GM21619 (cell line): Measurements from ENCODE around the gene MR1.

ENCODE experiments used
- ATAC-seq: cut with Tn5 transposase; IDR thresholded peaks from one replicate; pipeline ENCODE4 v1.9.1; 2021; ENCODE audit not compliant: unreplicated experiment

The MR1 gene

DNA sequence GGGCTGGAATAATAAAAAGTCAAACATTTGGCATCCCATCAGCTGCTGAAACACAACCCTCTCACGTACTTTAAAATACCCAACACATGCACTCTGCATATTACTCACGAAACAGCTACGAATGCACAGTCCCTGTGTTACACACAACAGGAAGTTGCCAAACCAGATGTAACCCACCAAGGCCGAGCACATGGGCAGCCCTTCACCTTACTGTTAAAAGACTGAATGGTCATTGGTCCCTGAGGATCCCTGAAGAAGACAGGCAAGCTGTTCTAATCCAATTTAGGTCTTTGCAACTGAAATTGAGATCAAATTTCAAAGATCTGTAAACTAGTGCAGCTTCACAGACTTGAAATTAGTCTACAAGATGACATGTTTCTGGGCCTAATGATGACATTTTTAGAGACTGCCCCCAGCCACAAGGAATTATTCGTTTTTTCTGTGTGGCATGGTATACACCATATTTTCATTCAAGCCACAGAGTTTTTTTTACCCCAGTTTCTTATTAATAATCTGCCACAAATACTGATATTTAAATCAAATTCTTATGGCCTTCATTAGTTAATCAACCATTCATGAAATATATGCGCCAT is 29.1 kb downstream of the MR1 start:
- peak; percentile 69 for ATAC-seq

DNA sequence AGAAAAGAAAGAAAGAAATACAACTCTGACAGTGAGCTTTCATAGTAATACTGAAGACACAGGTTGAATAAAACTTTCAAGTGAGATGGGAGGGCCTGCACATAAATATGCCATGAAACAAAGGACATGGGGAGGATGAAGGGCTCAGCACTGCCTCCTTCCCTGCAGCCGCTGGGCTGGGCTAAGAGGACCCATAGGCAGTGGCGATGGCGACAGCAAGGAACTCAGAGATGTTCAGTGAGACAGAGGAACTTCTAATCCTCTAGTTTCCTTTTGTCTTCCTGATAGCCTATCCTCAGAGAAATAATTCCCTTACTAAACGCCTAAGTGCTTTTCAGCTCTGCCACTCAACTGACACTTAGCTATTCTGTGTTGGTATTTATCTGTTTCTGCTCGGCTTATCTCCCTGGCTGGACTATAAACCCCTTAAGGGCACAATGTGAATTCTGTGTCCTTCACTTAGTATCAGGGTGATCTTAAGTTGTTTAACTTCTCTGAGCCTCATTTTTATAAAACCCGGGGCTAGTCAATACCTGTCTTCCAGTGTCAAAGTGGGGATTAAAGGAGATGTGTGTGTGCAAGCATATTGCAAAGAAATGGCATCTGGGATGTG is 30.3 kb downstream of the MR1 start:
- no peak for ATAC-seq

DNA sequence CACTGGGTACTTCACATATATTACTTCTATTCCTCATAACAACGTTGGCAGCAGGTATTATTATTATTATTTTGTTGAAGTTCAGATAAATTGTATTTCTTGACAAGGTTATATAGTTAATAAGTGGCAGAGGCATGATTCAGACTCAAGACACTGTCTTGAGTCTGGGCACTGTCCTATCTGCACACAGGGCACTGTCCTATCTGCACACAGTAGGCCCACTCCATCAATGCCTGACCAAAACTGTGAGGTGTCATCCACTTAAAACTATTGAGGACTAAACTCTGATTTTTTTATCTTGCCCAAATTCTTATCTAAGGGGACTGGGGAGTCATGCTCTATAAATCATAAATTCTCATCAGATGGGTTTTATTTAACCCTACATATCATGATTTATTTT is 30.9 kb downstream of the MR1 start:
- ATAC-seq, result no peak

DNA sequence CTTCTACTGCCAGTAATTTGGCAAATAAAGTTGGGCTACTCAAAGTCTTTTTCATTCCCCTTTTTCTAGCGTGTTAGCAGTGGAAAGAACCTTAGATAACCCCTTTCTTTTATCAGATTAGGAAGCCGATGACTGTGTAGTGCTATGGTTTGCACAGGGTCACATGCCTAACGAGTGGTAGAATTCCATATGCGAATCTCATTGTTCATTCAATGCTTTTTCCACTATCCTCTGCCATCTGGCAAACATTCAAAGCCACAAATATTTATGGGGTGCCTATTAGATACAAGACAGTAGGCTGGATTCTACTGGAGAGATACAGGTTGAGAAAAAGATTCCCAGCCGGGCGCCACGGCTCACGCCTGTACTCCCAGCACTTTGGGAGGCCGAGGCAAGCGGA is 39.9 kb downstream of the MR1 start:
- no peak for ATAC-seq

DNA sequence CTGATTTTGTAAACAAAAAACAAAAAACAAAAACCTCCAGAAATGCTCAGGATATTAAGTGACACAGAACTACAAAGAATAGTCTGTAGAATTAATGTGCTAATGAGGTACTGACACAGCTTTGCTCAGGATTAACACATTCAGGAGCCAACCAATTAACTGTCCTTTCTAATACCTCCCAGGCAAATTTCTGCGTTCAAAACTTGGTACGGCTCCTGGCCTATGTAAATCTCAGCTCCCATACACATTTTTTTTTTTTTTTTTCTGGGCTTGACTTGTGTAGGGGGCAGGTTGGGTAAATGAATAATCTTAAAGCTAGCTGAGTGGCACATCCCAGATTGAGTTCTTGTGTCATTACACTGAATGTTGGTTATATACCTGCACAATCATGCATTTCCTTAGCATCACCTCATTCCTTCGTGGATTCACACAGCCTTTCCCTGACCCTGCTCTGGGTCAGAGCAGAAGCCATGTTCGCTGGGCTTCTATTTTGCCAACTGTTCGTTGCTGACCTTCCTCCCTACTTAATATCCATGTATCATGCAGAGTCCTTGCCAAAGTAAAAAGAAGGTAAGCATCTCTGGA is 42.1 kb downstream of the MR1 start:
- no peak for ATAC-seq

DNA sequence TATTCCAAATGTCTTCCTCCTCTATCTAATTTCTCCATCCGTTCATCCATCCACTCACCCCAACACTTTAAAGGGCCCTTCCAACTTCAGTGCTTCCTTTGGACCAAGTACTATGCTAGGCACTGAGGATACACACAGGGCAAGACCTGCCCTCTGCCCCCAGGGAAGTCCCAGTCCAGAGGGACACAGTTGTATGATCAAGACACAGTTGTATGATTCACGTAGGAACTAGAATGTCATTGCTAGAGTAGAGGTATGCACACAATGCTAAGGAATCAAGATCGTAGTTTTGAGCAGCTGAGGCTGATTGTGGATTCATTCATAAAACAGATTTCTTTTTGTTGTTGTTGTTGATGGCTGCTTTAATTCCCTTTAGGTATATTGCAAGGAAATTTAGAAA is 43.1 kb downstream of the MR1 start:
- no peak for ATAC-seq

DNA sequence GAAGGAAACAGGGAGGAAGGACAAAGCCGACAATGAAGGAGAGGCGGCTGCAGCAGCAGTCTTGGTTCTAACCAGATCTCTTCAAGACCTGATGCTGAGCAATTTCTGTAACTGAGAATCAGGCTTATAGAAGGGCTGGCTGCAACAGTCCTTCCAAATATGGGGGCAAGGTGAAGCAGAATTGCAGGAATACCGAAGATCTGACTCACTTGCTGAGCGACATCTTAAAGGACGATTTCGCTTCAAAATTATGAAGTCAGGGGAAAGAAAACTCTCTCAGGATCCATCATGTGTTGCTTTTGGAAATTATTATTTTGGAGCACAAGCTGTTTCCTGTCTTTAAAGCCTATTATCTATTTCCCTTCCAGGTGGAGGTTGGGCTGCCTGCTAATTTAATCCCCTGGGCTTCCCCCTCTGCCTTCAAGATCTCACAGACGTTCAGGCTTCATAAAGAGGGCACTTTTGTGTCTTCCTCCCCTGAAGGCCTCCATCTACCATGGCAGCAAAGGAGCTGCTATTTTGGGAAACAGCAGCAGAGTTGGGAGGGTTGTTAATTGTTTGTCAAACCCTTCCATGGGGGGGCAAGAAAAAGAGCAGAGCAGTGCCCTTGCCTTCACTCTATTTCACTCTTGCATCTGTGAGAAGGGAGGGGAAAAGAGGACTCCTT is 43.9 kb downstream of the MR1 start:
- ATAC-seq, result no peak

DNA sequence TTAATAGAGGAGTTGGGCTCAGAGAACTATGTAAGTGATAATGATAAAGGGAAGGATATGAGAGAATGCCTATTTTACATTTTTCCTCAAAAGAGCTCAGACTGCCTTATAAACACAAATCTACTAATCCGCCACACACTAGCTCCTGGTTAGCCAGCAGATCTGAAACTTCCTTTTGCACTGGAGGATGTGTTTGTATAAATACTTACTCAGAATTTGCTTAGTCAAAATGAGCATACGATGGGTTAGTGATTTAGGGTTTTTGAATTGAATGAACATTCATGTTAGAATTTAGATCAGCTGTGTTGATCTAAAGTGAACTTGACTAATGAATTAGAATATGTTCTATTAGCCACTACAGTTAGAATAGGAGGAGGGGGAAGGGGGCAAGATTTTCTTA is 45.6 kb downstream of the MR1 start:
- no peak for ATAC-seq

DNA sequence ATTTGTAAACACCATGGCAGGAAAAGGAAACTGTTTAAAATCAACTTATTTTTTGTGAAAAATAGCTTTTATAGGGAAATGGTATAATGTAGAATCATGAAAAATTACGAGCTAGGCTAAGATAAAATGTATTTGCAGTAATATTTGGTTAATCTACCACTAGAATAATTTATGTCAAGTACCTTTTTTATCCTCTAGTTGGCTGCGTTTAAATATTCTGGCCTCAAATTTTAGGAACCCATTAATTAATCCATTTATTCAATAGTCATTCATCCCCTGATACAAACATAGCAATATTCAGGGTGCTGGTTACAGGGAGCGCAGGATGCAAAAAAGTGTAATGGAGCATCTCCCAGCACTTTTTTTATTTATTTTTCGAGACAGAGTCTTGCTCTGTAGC is 46.1 kb downstream of the MR1 start:
- no peak for ATAC-seq

DNA sequence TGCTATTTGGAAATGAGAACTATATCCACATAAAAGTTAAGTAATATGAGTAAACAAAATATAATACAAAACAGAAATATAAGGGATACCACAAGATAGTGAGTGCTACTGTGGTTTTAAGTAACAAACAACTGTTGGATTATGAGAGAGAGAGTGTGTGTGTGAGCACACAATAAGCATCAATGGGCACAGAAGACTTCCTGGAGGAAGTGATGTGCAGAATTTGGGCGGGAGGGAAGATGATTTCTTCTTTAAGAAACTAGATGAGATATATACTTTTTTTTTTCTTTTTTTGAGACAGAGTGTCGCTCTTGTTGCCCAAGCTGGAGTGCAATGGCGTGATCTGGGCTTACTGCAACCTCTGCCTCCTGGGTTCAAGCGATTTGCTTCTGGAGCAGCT is 46.8 kb downstream of the MR1 start:
- no peak for ATAC-seq

DNA sequence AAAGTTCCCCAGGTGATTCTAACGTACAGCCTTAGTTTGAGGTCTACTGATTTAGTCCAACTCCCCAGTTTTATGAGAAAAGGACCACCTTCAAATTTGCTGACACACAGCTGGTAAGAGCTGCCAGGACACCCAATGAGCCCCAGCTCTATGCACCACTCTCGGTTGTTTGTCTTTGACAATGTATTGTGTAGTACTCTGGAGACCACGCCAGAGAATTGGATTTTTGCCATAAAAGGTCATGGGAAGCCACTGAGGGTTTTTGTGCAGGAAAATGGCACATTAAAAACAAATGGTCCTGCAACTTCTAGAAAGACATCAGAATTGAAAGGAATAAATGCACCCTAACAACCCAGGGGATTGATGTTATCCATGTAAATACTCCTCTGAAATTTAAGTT is 47.6 kb downstream of the MR1 start:
- no peak for ATAC-seq

DNA sequence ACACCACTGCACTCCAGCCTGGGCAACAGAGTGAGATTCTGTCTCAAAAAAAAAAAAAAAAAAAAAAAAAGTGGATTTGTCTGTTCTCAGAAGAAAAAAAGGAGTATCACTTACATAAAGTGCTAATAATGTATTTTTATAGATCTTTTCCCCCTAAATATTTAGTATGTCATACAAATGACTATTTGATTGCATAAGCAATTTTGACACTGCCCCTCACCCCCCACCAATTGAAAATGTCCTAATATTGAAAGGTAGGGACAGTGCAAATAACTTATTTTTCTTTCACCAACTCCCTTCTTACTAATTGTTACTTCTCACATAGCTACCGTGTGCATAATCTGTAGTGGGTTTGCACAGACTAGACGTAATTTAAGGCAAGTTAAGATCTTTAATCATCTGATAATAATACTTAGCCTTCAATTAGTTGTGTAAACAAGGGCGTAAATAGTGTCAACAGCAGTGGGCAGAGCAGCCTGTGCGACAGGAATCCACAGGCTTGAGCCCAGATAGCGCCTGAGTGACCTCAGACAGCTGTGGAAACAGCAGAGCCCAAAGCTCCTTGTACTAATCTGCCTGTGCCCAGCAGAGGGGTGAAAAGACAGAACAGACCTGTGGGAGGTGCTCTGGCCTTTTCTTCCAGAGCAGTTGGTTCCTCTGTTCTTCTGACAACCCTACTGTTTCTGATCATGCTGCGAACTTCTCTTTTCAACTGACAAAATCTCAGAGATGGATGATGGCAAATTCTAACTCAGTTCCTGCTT is 50.2 kb downstream of the MR1 start:
- ATAC-seq, result no peak

DNA sequence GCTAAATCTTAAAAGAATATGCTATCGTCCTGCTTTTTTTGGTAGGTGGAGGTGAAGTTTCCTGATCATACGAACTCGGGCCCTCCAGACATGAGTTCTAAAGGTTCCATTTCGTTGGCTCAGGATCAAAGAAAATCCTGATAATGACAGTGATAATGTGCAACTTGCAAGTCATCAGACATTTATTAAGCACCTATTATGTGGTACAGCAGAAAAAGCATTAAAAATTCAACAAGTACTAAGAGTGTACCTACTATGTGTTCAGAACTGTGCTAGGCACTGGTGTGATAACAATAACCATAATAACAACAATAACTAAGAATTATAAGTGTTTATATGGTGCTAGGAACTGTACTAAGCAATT is 50.8 kb downstream of the MR1 start:
- no peak for ATAC-seq

DNA sequence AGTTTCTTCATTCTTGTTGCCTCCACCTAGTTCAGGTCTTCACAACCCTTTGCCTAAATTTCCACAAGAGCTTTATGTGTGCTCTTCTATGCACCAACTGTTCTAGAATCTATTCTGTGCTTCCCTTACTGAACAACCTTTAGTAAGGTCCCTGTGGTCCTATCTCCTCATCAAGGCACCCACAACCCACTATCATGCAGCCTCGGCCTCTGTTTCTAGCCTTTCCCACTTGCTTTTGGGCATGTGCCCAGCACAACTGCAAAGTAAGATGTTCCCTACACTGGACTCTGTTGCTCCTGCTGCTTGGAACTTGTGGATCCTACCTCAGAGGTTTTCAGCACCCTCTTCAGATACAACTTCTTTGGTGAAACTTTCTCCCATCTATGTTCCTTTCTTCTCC is 52.3 kb downstream of the MR1 start:
- no peak for ATAC-seq

DNA sequence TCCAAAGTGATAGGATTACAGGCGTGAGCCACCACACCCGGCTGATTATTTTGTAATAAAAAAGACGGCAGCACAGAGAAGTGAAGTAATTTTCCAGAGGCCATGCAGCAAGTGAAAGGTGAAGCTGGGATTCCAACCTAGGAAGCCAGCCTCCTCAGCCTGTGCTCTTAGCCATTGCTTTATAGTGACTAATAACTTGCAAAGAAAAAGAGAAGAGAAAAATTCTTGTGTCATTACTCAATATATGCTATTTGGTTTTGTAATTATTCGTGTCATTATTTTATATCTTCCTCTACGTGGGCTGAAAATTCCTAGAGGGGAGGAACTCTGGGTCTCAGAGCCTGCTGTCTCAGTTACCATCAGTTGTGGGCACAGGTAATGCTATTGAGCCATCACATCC is 53.1 kb downstream of the MR1 start:
- no peak for ATAC-seq

DNA sequence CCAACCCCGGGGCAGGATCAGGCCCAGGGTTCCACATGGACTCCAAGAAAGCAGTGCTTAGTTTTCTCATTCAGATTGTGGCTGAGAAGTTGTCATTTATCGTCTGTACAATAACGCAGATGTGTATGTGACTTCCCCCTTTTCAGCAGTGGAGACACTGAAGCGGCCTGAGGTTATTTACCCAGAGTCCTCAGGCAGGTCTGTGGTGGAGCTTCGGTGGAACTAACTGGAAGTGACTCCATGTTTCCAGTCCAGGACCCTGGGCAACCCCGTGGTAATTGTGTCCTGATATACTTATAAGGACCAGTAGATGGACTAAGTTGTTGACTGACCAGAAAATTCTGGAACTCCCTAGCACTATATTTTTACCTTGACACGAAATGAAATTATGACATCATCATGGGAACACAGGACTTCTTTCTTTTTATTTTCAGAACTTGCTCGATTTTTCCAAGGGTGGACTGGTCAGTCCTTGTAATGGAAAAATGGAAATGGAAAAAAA is 53.7 kb downstream of the MR1 start:
- ATAC-seq, result no peak

DNA sequence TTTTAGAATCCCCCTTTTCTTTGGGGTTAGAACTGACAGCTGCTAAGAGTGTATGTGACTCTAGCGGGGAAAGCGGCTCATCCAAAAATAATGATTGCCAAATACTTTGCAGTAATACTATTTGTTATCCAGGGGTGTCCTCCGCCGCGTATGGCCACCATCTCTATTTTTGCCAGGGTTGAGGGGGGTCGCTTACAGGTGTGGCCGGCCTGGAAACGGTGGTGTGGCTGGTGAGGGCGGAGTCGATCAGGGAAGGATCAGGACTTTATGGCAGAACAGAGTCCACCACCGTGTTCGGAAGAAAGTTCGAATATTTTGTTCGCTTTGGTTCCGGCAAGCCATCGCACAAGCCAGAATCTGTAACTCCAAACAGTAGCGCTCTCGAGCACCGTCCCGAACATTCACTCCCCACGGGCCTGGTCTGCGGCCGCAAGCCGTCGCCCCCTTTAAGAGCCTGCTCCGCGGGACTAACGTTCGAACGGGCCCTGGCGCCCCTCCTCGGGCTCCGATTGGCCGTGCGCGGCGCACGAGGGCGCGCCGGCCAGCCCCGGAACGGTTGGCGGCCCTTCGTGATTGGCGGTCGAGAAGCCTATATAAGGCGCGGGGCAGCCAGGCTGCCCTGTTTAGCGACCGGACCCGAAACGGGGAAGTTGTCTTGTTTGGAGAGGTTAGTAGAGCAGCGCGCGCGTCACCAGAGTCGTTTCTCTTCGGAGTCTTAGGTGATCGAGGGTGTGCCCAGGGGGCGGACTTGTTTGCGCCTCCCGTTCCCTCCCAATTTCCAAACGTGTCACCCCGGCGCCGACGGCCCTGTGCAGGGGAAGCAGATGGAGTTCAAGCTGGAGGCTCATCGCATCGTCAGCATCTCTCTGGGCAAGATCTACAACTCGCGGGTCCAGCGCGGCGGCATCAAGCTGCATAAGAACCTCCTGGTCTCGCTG is 54.6 kb downstream of the MR1 start, which contains the start of gene IER5:
TSS of gene IER5 (plus strand) at position 622 of the 938 bp plus-strand sequence. CDS start at position 825, 203 bp downstream.
- ATAC-seq, result peak; percentile 61

DNA sequence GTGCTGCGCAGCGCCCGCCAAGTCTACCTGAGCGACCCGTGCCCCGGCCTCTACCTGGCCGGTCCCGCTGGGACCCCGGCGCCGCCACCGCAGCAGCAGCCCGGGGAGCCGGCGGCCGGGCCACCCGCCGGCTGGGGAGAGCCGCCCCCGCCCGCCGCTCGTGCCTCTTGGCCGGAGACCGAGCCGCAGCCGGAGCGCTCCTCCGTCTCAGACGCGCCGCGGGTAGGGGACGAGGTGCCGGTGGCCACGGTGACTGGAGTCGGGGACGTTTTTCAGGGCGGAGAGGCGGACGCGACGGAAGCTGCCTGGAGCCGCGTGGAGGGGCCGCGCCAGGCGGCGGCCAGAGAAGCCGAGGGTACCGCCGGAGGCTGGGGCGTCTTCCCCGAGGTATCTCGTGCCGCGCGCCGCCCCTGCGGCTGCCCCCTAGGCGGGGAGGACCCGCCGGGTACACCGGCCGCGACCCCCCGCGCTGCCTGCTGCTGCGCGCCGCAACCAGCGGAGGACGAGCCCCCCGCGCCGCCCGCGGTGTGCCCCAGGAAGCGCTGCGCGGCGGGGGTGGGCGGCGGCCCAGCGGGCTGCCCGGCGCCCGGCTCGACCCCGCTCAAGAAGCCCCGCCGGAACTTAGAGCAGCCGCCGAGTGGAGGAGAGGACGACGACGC is 55.4 kb downstream of the MR1 start:
- peak; percentile 3 for ATAC-seq

DNA sequence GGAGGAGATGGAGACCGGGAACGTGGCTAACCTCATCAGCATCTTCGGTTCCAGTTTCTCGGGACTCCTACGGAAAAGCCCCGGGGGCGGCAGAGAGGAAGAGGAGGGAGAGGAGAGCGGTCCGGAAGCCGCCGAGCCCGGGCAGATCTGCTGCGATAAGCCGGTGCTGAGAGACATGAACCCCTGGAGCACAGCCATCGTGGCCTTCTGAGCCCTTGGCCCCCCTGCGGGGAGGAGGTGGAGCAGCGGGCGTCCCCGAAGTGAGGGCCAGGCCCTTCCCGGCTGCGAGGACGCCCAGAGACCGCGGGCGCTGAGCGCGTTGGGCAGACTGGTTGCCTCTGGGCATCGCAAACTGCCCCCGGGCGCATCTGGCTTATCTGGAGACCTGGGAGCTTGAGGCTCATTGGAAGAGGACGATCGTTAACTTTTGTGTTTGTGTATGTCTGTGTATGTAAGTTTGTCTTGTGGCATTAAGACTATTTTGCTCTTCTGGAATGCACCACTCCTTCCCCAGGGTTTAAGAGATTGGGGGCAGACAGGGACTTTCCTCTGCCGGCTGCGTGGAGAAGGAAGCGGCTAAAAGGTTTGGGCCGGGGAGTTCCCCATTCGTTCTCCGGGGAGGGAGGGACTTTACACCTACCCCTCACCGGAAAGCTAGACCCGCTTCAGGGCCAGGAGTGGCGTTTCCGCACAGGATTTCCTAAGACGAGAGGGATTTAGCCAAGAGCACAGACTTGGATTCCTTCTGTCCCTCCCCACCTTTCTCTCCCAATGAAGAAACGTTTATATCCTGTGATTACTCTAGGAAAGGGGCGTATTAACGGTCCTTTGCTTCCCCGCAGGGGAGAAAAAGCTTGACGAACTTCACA is 56.1 kb downstream of the MR1 start:
- ATAC-seq, result peak; percentile 35
